ENCODE measurements around the gene TMOD4.

The TMOD4 gene

GRCh38 chr1:151130987-151131586 lies 44.7 kb downstream of the TMOD4 start:
- DNase-seq = peak; percentile 59 to 71
- Histone ChIP-seq H2BK120ac (ENCODE audit: insufficient read depth, low read length, poor library complexity) (peak overlapping the region; percentile 71), H2BK12ac (ENCODE audit: low read length) (no peak overlapping the region), H3K4me2 (ENCODE audit: low read length) (peak overlapping the region; percentile 81), H3K18ac (ENCODE audit: low read length) (no peak overlapping the region), H3K9ac (ENCODE audit: low read length) (no peak overlapping the region), H3K23ac (ENCODE audit: low read length) (no peak overlapping the region), H3K4me1 (ENCODE audit: control insufficient read depth in 1 of 2, insufficient read depth in 2 of 2, low read length in 2 of 2) (peaks cover 10 to 17% of the 10 kb centered on the region in 2 experiments), H3K79me2 (ENCODE audit: control insufficient read depth, insufficient read depth, low read length, poor library complexity) (no peaks in the 10 kb centered on the region), H2AK5ac (ENCODE audit: low read length) (no peak overlapping the region), H3K9me3 (ENCODE audit: insufficient read depth, low read depth, low read length) (peaks cover 7% of the 10 kb centered on the region), H3K4me3 (ENCODE audit: low read depth, low read length) (peak overlapping the region; percentile 46), H2AFZ (ENCODE audit: insufficient read depth, low read length, poor library complexity) (peak overlapping the region; percentile 85), H3K14ac (ENCODE audit: low read length) (peak overlapping the region; percentile 58), H3K36me3 (ENCODE audit: control insufficient read depth in 1 of 2, insufficient read depth in 2 of 2, low read length in 2 of 2) (no peaks in the 10 kb centered on the region), H4K12ac (ENCODE audit: low read depth, low read length) (peak overlapping the region; percentile 74), H3K79me1 (ENCODE audit: low read length) (peaks cover 2% of the 10 kb centered on the region), H2BK5ac (ENCODE audit: low read depth, low read length, poor library complexity) (peak overlapping the region; percentile 9), H3K27me3 (ENCODE audit: insufficient read depth, low read length) (peaks cover 22% of the 10 kb centered on the region), H4K8ac (ENCODE audit: low read depth, low read length) (peak overlapping the region; percentile 90), H4K91ac (ENCODE audit: low read depth, low read length) (no peak overlapping the region), H3K4ac (ENCODE audit: low read depth, low read length) (no peak overlapping the region), H3K27ac (ENCODE audit: low read depth, low read length) (no peak overlapping the region)
- no CpG with 5 or more reads among the region's 45 CpGs for WGBS (ENCODE audit: extremely low coverage, insufficient coverage, insufficient read length)

- no peak overlapping the region for H3K27ac ChIP-seq (ENCODE audit: low read depth, low read length)
- H4K8ac ChIP-seq (ENCODE audit: low read depth, low read length) = no peak overlapping the region
- H3K18ac ChIP-seq (ENCODE audit: low read length) = no peak overlapping the region
- peaks cover 10 to 17% of the 10 kb centered on the region in 2 experiments for H3K4me1 ChIP-seq (ENCODE audit: control insufficient read depth in 1 of 2, insufficient read depth in 2 of 2, low read length in 2 of 2)
- no peaks in the 10 kb centered on the region for H3K79me2 ChIP-seq (ENCODE audit: control insufficient read depth, insufficient read depth, low read length, poor library complexity)
- peaks cover 5% of the 10 kb centered on the region for H3K9me3 ChIP-seq (ENCODE audit: insufficient read depth, low read depth, low read length)
- H3K23ac ChIP-seq (ENCODE audit: low read length) = no peak overlapping the region
- no peak overlapping the region for H3K9ac ChIP-seq (ENCODE audit: low read length)
- H2BK120ac ChIP-seq (ENCODE audit: insufficient read depth, low read length, poor library complexity) = no peak overlapping the region
- H2BK5ac ChIP-seq (ENCODE audit: low read depth, low read length, poor library complexity) = no peak overlapping the region
- no peak overlapping the region for H3K4me2 ChIP-seq (ENCODE audit: low read length)
- WGBS (ENCODE audit: extremely low coverage, insufficient coverage, insufficient read length) = no CpG with 5 or more reads among the region's 6 CpGs
- no peak overlapping the region for H4K91ac ChIP-seq (ENCODE audit: low read depth, low read length)
- no peak overlapping the region for H2BK12ac ChIP-seq (ENCODE audit: low read length)
- no peak overlapping the region for H3K4ac ChIP-seq (ENCODE audit: low read depth, low read length)
- no peak overlapping the region for H2AK5ac ChIP-seq (ENCODE audit: low read length)
- H3K79me1 ChIP-seq (ENCODE audit: low read length) = peaks cover 2% of the 10 kb centered on the region
- no peak overlapping the region for H3K4me3 ChIP-seq (ENCODE audit: low read depth, low read length)
- H2AFZ ChIP-seq (ENCODE audit: insufficient read depth, low read length, poor library complexity) = no peak overlapping the region
- H3K14ac ChIP-seq (ENCODE audit: low read length) = no peak overlapping the region
- no peak overlapping the region for H4K12ac ChIP-seq (ENCODE audit: low read depth, low read length)
- no peak for DNase-seq
- H3K27me3 ChIP-seq (ENCODE audit: insufficient read depth, low read length) = peaks cover 17% of the 10 kb centered on the region
- no peaks in the 10 kb centered on the region for H3K36me3 ChIP-seq (ENCODE audit: control insufficient read depth in 1 of 2, insufficient read depth in 2 of 2, low read length in 2 of 2)
These were observed 47.0 kb downstream of the TMOD4 start for GRCh38 chr1:151128800-151129199.

GRCh38 chr1:151124763-151125403 lies 50.9 kb downstream of the TMOD4 start:
- WGBS (ENCODE audit: extremely low coverage, insufficient coverage, insufficient read length) = no CpG with 5 or more reads among the region's 5 CpGs
- no peak for DNase-seq

More at GRCh38 chr1:151124763-151125403, 50.9 kb downstream of the TMOD4 start:
- Histone ChIP-seq H3K79me1 (ENCODE audit: low read length) (no peaks in the 10 kb centered on the region), H3K4me3 (ENCODE audit: low read depth, low read length) (no peak overlapping the region), H3K79me2 (ENCODE audit: control insufficient read depth, insufficient read depth, low read length, poor library complexity) (no peaks in the 10 kb centered on the region), H3K9ac (ENCODE audit: low read length) (no peak overlapping the region), H2BK12ac (ENCODE audit: low read length) (no peak overlapping the region), H3K9me3 (ENCODE audit: insufficient read depth, low read depth, low read length) (no peaks in the 10 kb centered on the region), H3K36me3 (ENCODE audit: control insufficient read depth in 1 of 2, insufficient read depth in 2 of 2, low read length in 2 of 2) (no peaks in the 10 kb centered on the region), H2BK5ac (ENCODE audit: low read depth, low read length, poor library complexity) (no peak overlapping the region), H3K27ac (ENCODE audit: low read depth, low read length) (no peak overlapping the region), H4K12ac (ENCODE audit: low read depth, low read length) (no peak overlapping the region), H2AFZ (ENCODE audit: insufficient read depth, low read length, poor library complexity) (no peak overlapping the region), H3K23ac (ENCODE audit: low read length) (peak overlapping the region; percentile 80), H3K27me3 (ENCODE audit: insufficient read depth, low read length) (no peaks in the 10 kb centered on the region), H3K4ac (ENCODE audit: low read depth, low read length) (no peak overlapping the region), H3K18ac (ENCODE audit: low read length) (no peak overlapping the region), H3K4me2 (ENCODE audit: low read length) (no peak overlapping the region), H4K91ac (ENCODE audit: low read depth, low read length) (no peak overlapping the region), H2AK5ac (ENCODE audit: low read length) (no peak overlapping the region), H3K4me1 (ENCODE audit: control insufficient read depth in 1 of 2, insufficient read depth in 2 of 2, low read length in 2 of 2) (peaks cover 0 to 2% of the 10 kb centered on the region in 2 experiments), H4K8ac (ENCODE audit: low read depth, low read length) (no peak overlapping the region), H3K14ac (ENCODE audit: low read length) (no peak overlapping the region), H2BK120ac (ENCODE audit: insufficient read depth, low read length, poor library complexity) (no peak overlapping the region)

Data from trophoblast cell (in vitro differentiated cells and primary cell).